ENCODE measurements around the gene BICC1.
"Not testable (repeated sequence)": the region's sequence is repeated elsewhere in the genome, so short reads cannot be mapped to it uniquely, and the experiment has no call there.

- TF ChIP-seq POLR2A, POLR2AphosphoS5, EP300 (IDR thresholded peaks at IDR 0.05): not testable (repeated sequence)
- TF ChIP-seq, protein P1, sequence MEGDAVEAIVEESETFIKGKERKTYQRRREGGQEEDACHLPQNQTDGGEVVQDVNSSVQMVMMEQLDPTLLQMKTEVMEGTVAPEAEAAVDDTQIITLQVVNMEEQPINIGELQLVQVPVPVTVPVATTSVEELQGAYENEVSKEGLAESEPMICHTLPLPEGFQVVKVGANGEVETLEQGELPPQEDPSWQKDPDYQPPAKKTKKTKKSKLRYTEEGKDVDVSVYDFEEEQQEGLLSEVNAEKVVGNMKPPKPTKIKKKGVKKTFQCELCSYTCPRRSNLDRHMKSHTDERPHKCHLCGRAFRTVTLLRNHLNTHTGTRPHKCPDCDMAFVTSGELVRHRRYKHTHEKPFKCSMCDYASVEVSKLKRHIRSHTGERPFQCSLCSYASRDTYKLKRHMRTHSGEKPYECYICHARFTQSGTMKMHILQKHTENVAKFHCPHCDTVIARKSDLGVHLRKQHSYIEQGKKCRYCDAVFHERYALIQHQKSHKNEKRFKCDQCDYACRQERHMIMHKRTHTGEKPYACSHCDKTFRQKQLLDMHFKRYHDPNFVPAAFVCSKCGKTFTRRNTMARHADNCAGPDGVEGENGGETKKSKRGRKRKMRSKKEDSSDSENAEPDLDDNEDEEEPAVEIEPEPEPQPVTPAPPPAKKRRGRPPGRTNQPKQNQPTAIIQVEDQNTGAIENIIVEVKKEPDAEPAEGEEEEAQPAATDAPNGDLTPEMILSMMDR (IDR thresholded peaks at IDR 0.05): not testable (repeated sequence)
Observed at GRCh38 chr10:58858123-58858522, 345.5 kb downstream of the BICC1 start.

Data from upper lobe of left lung (tissue), 4 donors.